Testis (tissue), 2 donors: Measurements from ENCODE around the gene ZNF660.

ENCODE experiments used
- POLR2A ChIP-seq: fragments of 450-650 bp; IDR thresholded peaks from one replicate; pipeline ENCODE4 v1.6.1; 2017; ENCODE audit warnings: antibody characterized with exemption, mild to moderate bottlenecking, moderate library complexity
- TF ChIP-seq, protein P1 (sequence below), 3 experiments: fragments of 450-650 bp in 2 of 3; fragments of 200-600 bp in 1 of 3; sonication (generic) in 1 of 3; IDR thresholded peaks; one replicate each; pipeline ENCODE4 v1.5.1; 2016 to 2019; ENCODE audit warnings: antibody characterized with exemption in 3 of 3, mild to moderate bottlenecking in 2 of 3, moderate library complexity in 1 of 3

DNA sequence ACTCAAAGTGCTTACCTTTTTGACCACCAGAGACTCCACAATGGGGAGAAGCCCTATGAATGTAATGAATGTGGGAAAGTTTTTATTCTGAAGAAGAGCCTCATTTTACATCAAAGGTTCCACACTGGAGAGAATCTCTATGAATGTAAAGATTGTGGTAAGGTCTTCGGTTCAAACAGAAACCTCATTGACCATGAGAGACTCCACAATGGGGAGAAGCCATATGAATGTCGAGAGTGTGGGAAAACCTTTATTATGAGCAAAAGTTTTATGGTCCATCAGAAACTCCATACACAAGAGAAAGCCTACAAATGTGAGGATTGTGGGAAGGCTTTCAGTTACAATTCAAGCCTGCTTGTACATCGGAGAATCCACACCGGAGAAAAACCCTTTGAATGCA is 58.3 kb downstream of the ZNF660 start:
- TF ChIP-seq, protein P1, sequence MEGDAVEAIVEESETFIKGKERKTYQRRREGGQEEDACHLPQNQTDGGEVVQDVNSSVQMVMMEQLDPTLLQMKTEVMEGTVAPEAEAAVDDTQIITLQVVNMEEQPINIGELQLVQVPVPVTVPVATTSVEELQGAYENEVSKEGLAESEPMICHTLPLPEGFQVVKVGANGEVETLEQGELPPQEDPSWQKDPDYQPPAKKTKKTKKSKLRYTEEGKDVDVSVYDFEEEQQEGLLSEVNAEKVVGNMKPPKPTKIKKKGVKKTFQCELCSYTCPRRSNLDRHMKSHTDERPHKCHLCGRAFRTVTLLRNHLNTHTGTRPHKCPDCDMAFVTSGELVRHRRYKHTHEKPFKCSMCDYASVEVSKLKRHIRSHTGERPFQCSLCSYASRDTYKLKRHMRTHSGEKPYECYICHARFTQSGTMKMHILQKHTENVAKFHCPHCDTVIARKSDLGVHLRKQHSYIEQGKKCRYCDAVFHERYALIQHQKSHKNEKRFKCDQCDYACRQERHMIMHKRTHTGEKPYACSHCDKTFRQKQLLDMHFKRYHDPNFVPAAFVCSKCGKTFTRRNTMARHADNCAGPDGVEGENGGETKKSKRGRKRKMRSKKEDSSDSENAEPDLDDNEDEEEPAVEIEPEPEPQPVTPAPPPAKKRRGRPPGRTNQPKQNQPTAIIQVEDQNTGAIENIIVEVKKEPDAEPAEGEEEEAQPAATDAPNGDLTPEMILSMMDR (IDR thresholded peaks at IDR 0.05) = no peak
- TF ChIP-seq POLR2A = no peak
